Measurements from ENCODE around the gene DPH7.

DNA sequence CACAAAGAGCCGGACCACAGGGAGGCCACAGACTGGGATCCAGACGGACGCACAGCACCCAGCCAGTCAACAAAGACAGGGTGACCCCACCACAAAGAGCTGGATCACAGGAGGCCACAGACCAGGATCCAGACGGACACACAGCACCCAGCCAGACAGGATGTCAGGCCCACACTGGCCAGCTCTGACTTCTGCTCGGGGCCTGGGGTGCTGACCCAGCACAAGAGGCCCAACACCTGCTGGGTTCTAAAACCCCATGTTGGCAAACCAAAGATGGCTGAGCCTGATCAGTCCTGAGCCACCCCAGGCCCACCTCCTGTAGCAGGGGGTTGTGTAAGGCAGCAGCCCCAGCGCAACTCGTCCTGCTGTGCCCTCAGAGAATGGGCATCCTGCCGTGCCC is 5.2 kb upstream of the DPH7 start:
- TF ChIP-seq POLR2A (IDR thresholded peaks at IDR 0.05) = no peak
- TF ChIP-seq POLR2AphosphoS5 (IDR thresholded peaks at IDR 0.05) = no peak
- TF ChIP-seq, protein P1, sequence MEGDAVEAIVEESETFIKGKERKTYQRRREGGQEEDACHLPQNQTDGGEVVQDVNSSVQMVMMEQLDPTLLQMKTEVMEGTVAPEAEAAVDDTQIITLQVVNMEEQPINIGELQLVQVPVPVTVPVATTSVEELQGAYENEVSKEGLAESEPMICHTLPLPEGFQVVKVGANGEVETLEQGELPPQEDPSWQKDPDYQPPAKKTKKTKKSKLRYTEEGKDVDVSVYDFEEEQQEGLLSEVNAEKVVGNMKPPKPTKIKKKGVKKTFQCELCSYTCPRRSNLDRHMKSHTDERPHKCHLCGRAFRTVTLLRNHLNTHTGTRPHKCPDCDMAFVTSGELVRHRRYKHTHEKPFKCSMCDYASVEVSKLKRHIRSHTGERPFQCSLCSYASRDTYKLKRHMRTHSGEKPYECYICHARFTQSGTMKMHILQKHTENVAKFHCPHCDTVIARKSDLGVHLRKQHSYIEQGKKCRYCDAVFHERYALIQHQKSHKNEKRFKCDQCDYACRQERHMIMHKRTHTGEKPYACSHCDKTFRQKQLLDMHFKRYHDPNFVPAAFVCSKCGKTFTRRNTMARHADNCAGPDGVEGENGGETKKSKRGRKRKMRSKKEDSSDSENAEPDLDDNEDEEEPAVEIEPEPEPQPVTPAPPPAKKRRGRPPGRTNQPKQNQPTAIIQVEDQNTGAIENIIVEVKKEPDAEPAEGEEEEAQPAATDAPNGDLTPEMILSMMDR (IDR thresholded peaks at IDR 0.05) = no peak

All from gastroesophageal sphincter (tissue), 3 donors.